Uterus (tissue), 2 donors: ENCODE measurements around the gene SEPTIN6.

Experiments used
- POLR2A ChIP-seq, 2 donors: fragments of 450-650 bp; IDR thresholded peaks; one replicate each; pipeline ENCODE4 v1.6.1; 2016; ENCODE audit warnings: antibody characterized with exemption in 2 of 2, mild to moderate bottlenecking in 1 of 2, moderate library complexity in 1 of 2
- TF ChIP-seq, protein P1 (sequence below), 4 experiments: fragments of 200-600 bp in 2 of 4; fragments of 450-650 bp in 2 of 4; sonication (generic) in 2 of 4; IDR thresholded peaks; one replicate each; pipeline ENCODE4 v1.5.1; 2016 to 2019; ENCODE audit warnings: antibody characterized with exemption in 4 of 4, mild to moderate bottlenecking in 2 of 4, moderate library complexity in 1 of 4

DNA sequence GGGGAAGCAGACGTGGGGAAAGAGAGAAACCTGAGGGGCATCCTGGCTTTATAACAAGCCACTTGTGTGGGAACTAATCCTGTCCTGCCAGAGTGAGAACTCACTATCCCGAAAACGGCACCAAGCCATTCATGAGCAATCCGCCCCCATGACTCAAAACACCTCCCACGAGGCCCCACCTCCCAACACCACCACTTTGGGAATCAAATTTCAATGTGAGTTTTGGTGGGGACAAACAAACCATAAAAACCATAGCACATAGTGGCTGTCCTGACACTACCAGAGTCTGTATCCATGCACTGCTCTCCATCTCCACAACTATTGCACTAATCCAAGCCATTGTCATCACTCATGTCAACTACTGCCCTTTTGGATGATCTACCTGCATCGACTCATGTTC is 28.5 kb upstream of the SEPTIN6 start:
- TF ChIP-seq, protein P1, sequence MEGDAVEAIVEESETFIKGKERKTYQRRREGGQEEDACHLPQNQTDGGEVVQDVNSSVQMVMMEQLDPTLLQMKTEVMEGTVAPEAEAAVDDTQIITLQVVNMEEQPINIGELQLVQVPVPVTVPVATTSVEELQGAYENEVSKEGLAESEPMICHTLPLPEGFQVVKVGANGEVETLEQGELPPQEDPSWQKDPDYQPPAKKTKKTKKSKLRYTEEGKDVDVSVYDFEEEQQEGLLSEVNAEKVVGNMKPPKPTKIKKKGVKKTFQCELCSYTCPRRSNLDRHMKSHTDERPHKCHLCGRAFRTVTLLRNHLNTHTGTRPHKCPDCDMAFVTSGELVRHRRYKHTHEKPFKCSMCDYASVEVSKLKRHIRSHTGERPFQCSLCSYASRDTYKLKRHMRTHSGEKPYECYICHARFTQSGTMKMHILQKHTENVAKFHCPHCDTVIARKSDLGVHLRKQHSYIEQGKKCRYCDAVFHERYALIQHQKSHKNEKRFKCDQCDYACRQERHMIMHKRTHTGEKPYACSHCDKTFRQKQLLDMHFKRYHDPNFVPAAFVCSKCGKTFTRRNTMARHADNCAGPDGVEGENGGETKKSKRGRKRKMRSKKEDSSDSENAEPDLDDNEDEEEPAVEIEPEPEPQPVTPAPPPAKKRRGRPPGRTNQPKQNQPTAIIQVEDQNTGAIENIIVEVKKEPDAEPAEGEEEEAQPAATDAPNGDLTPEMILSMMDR (IDR thresholded peaks at IDR 0.05), result no peak
- TF ChIP-seq POLR2A (IDR thresholded peaks at IDR 0.05), result no peak
